ENCODE data around the gene ZDHHC11B.
"Not testable (repeated sequence)": the region's sequence is repeated elsewhere in the genome, so short reads cannot be mapped to it uniquely, and the experiment has no call there.

DNA sequence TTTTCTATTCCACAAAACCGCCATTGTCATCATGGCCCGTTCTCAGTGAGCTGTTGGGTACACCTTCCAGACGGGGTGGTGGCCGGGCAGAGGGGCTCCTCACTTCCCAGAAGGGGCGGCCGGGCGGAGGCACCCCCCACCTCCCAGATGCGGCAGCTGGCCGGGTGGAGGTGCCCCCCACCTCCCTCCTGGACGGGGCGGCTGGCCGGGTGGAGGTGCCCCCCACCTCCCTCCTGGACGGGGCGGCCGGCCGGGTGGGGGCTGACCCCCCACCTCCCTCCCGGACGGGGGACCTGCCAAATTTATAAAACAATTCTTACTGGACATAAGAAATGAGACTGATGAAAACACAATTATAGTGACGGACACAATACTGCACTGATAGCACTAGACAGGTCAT, 43.7 kb upstream of the ZDHHC11B start:
- not testable (repeated sequence) for TF ChIP-seq EZH2 (IDR thresholded peaks at IDR 0.05); ZNF274 (IDR thresholded peaks at IDR 0.05; ENCODE audit: low read depth, low read length); ELF1 (IDR thresholded peaks at IDR 0.05; ENCODE audit: borderline replicate concordance, low read depth); FOSL1 (IDR thresholded peaks at IDR 0.05; ENCODE audit: low read depth); POLR2A (IDR thresholded peaks at IDR 0.05; ENCODE audit: borderline replicate concordance, extremely low read depth, insufficient read depth, insufficient read length)
- TF ChIP-seq, protein P1, sequence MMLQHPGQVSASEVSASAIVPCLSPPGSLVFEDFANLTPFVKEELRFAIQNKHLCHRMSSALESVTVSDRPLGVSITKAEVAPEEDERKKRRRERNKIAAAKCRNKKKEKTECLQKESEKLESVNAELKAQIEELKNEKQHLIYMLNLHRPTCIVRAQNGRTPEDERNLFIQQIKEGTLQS (IDR thresholded peaks at IDR 0.05) = not testable (repeated sequence)
- TF ChIP-seq, protein P2, sequence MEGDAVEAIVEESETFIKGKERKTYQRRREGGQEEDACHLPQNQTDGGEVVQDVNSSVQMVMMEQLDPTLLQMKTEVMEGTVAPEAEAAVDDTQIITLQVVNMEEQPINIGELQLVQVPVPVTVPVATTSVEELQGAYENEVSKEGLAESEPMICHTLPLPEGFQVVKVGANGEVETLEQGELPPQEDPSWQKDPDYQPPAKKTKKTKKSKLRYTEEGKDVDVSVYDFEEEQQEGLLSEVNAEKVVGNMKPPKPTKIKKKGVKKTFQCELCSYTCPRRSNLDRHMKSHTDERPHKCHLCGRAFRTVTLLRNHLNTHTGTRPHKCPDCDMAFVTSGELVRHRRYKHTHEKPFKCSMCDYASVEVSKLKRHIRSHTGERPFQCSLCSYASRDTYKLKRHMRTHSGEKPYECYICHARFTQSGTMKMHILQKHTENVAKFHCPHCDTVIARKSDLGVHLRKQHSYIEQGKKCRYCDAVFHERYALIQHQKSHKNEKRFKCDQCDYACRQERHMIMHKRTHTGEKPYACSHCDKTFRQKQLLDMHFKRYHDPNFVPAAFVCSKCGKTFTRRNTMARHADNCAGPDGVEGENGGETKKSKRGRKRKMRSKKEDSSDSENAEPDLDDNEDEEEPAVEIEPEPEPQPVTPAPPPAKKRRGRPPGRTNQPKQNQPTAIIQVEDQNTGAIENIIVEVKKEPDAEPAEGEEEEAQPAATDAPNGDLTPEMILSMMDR (IDR thresholded peaks at IDR 0.05 in 2 of 3, conservative IDR thresholded peaks at IDR 0.05 in 1 of 3; ENCODE audit: borderline replicate concordance in 1 of 3, insufficient read depth in 1 of 3, low read depth in 2 of 3, low read length in 2 of 3) = not testable (repeated sequence)

All from HCT116 (cell line).